H9 (cell line): ENCODE data around the gene MRPL18. TPM values are rescaled to one million over a fixed set of nuclear protein-coding genes. Genes with fewer than 3 reads are reported as not detected.
A peak's percentile ranks its signal among the peaks of the same experiment; 100 is the strongest.

ENCODE experiments used
- DNase-seq: peaks from one replicate; pipeline ENCODE4 v3.0.0-alpha.2; 2017
- H2AFZ ChIP-seq: one replicate; pipeline ENCODE4 v1.6.1; 2013; ENCODE audit warnings: mild to moderate bottlenecking, low read length, control low read depth, moderate library complexity
- H2AK5ac ChIP-seq: 2 replicates; pipeline ENCODE4 v1.6.1; 2013; ENCODE audit warnings: low read length, control low read depth, mixed read lengths; ENCODE audit not compliant: insufficient read length
- H2BK120ac ChIP-seq: one replicate; pipeline ENCODE4 v1.6.1; 2013; ENCODE audit warnings: low read depth, mild to moderate bottlenecking, low read length, control low read depth, inconsistent platforms; ENCODE audit not compliant: poor library complexity, severe bottlenecking
- H2BK12ac ChIP-seq: 2 replicates; pipeline ENCODE4 v1.6.1; 2013; ENCODE audit warnings: low read length, control low read depth, mixed read lengths, low read depth; ENCODE audit not compliant: insufficient read length
- H2BK15ac ChIP-seq: 2 replicates; pipeline ENCODE4 v1.6.1; 2013; ENCODE audit warnings: low read depth, low read length, control low read depth
- H2BK20ac ChIP-seq: one replicate; pipeline ENCODE4 v1.6.1; 2013; ENCODE audit warnings: low read depth, mild to moderate bottlenecking, low read length, control low read depth, inconsistent platforms; ENCODE audit not compliant: poor library complexity, severe bottlenecking
- H2BK5ac ChIP-seq: 2 replicates; pipeline ENCODE4 v1.6.1; 2013; ENCODE audit warnings: low read length, control low read depth, mixed read lengths; ENCODE audit not compliant: insufficient read length
- H3K14ac ChIP-seq: 2 replicates; pipeline ENCODE4 v1.6.1; 2013; ENCODE audit warnings: low read length, control low read depth; ENCODE audit not compliant: insufficient read depth
- H3K18ac ChIP-seq: 2 replicates; pipeline ENCODE4 v1.6.1; 2013; ENCODE audit warnings: low read depth, mild to moderate bottlenecking, mixed read lengths, low read length, control low read depth; ENCODE audit not compliant: insufficient read length
- H3K23ac ChIP-seq: 2 replicates; pipeline ENCODE4 v1.6.1; 2013; ENCODE audit warnings: low read length, control low read depth, mixed read lengths, low read depth; ENCODE audit not compliant: insufficient read length
- H3K23me2 ChIP-seq: 2 replicates; pipeline ENCODE4 v1.6.1; 2013; ENCODE audit warnings: low read depth, mild to moderate bottlenecking, mixed read lengths, low read length, control low read depth; ENCODE audit not compliant: insufficient read length, poor library complexity, severe bottlenecking
- H3K27ac ChIP-seq: 2 replicates; pipeline ENCODE4 v1.5.1; 2013; ENCODE audit warnings: low read length, control low read depth, mixed read lengths, low read depth; ENCODE audit not compliant: insufficient read length
- H3K27me3 ChIP-seq: 2 replicates; pipeline ENCODE4 v1.6.1; 2013; ENCODE audit warnings: low read length, control low read depth, inconsistent platforms; ENCODE audit not compliant: insufficient read depth
- H3K4ac ChIP-seq: 2 replicates; pipeline ENCODE4 v1.6.1; 2013; ENCODE audit warnings: low read depth, mild to moderate bottlenecking, control low read depth, inconsistent platforms, low read length, moderate library complexity
- H3K4me1 ChIP-seq: 2 replicates; pipeline ENCODE4 v1.6.1; 2013; ENCODE audit warnings: low read length, control low read depth, inconsistent platforms; ENCODE audit not compliant: insufficient read depth
- H3K4me2 ChIP-seq: 2 replicates; pipeline ENCODE4 v1.6.1; 2013; ENCODE audit warnings: low read length, control low read depth, mixed read lengths; ENCODE audit not compliant: insufficient read length, insufficient read depth
- H3K56ac ChIP-seq: 2 replicates; pipeline ENCODE4 v1.6.1; 2013; ENCODE audit warnings: low read depth, mild to moderate bottlenecking, mixed read lengths, low read length, control low read depth; ENCODE audit not compliant: insufficient read length
- H3K79me1 ChIP-seq: 2 replicates; pipeline ENCODE4 v1.6.1; 2013; ENCODE audit warnings: low read depth, mild to moderate bottlenecking, moderate library complexity, low read length, control low read depth, inconsistent platforms; ENCODE audit not compliant: insufficient read depth, poor library complexity, severe bottlenecking
- H3K79me2 ChIP-seq: 2 replicates; pipeline ENCODE4 v1.6.1; 2013; ENCODE audit warnings: low read length, control low read depth, inconsistent platforms; ENCODE audit not compliant: insufficient read depth
- H3K9ac ChIP-seq: 2 replicates; pipeline ENCODE4 v1.6.1; 2013; ENCODE audit warnings: low read length, control low read depth, mixed read lengths; ENCODE audit not compliant: insufficient read length; ENCODE audit errors: extremely low read depth
- H3K9me3 ChIP-seq: one replicate; pipeline ENCODE4 v1.6.1; 2013; ENCODE audit warnings: low read depth, low read length, inconsistent platforms; ENCODE audit not compliant: control insufficient read depth
- H3T11ph ChIP-seq: one replicate; pipeline ENCODE4 v1.6.1; 2013; ENCODE audit warnings: mild to moderate bottlenecking, low read length, control low read depth, inconsistent platforms
- H4K20me1 ChIP-seq: one replicate; pipeline ENCODE4 v1.6.1; 2013; ENCODE audit not compliant: control insufficient read depth, insufficient read length, insufficient read depth
- H4K5ac ChIP-seq: 2 replicates; pipeline ENCODE4 v1.6.1; 2013; ENCODE audit warnings: low read depth, mild to moderate bottlenecking, mixed read lengths, low read length, control low read depth; ENCODE audit not compliant: insufficient read length
- H4K8ac ChIP-seq: replicated peaks from 2 replicates; pipeline ENCODE4 v1.6.1; 2013; ENCODE audit warnings: low read length, control low read depth, mixed read lengths, low read depth; ENCODE audit not compliant: insufficient read length
- H4K91ac ChIP-seq: 2 replicates; pipeline ENCODE4 v1.6.1; 2013; ENCODE audit warnings: low read depth, mild to moderate bottlenecking, moderate library complexity, mixed read lengths, low read length, control low read depth; ENCODE audit not compliant: insufficient read length
- H3K27ac Mint-ChIP-seq, 3 experiments: 2 replicates in 2 of 3; 3 replicates in 1 of 3; pipeline ENCODE4 v1.8.0; 2020 to 2021; ENCODE audit warnings: mixed read lengths in 3 of 3, mild to moderate bottlenecking in 1 of 3, moderate library complexity in 1 of 3
- H3K27me3 Mint-ChIP-seq: 2 replicates; pipeline ENCODE4 v1.8.0; 2021; ENCODE audit warnings: low read depth, mild to moderate bottlenecking, moderate library complexity, mixed read lengths
- H3K36me3 Mint-ChIP-seq, 3 experiments: 2 replicates in 2 of 3; 3 replicates in 1 of 3; pipeline ENCODE4 v1.8.0; 2020 to 2021; ENCODE audit warnings: low read depth in 3 of 3, mixed read lengths in 3 of 3; ENCODE audit not compliant: insufficient read depth in 1 of 3
- H3K4me1 Mint-ChIP-seq, 2 experiments: 2 replicates each; pipeline ENCODE4 v1.8.0; 2020; ENCODE audit warnings: mixed read lengths in 2 of 2
- H3K4me3 Mint-ChIP-seq, 2 experiments: 2 replicates in 1 of 2; 3 replicates in 1 of 2; pipeline ENCODE4 v1.8.0; 2020 to 2021; ENCODE audit warnings: mild to moderate bottlenecking in 2 of 2, mixed read lengths in 2 of 2, moderate library complexity in 1 of 2
- H3K9me3 Mint-ChIP-seq, 2 experiments: 2 replicates in 1 of 2; 3 replicates in 1 of 2; pipeline ENCODE4 v1.8.0; 2020; ENCODE audit warnings: mild to moderate bottlenecking in 2 of 2, mixed read lengths in 2 of 2, moderate library complexity in 1 of 2
- WGBS: extraction: QIAGEN DNeasy Blood & Tissue Kit; methylation state at CpG from one replicate; pipeline ENCODE4 v1.1.7; 2013; ENCODE audit warnings: missing lambda C conversion rate, low lambda C conversion rate, mixed read lengths; ENCODE audit not compliant: insufficient read length; ENCODE audit errors: extremely low coverage; 5-methylcytosine and 5-hydroxymethylcytosine counted together
- total RNA-seq: library from RNA; stranded (reverse); gene quantifications from 2 replicates; pipeline ENCODE4 v1.2.1, GENCODE V29; 2021
- TF ChIP-seq, protein P1 (sequence below): fragments of 200-600 bp; sonication (generic); conservative IDR thresholded peaks from 3 replicates; pipeline ENCODE4 v1.8.0; 2021; ENCODE audit warnings: antibody characterized with exemption, mild to moderate bottlenecking

The MRPL18 gene
- total RNA-seq, 1 experiment from 2014 or later, result 88.8 TPM

DNA sequence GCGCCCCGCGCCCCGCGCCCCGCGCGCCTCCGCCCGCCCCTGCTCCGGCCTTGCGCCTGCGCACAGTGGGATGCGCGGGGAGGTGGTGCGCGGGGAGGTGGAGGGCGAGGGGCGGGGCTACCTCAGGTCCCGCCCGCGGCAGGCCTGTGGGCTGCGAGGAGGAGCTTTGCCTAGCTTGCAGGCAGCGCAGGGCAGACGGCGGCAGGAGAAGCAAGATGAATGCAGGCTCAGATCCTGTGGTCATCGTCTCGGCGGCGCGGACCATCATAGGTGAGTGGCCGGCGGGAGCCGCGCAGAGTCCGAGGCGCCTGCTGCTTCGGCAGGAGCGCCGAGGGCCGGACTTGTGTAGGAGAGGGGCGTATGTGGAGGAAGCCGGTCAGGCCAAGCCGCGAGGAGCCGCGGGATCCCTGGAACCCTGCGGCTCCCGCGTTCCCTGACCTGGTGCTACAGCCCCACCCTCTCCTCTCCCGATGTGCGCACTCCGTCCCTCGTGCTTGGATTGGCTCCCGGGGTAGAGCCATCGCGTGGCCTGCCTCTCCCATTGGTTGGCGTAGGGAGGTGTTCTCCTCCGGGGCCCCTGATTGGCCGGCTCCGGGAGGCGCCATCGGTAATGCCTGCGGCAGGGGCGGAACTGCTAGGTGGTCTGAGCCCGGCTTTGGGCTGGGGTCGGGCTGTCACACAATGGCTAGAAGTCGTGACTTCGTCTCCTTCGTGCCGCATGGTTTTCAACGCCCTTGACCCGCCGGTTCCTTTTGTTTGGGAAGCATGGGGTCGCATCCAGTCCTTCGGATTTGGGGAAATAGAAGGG, 28.2 kb upstream of the MRPL18 start, which contains the start of gene ACAT2:
Gene ACAT2, plus strand, starts transcription at position 173 of the 808 bp plus-strand sequence. Its CDS starts 43 bp downstream, at position 216.
- Histone ChIP-seq H3K9me3 (no peaks in the 10 kb centered on the region), H3T11ph (no peak within 1 kb of the TSS), H3K4me1 (peaks cover 2% of the 10 kb centered on the region; the same call in 1 of the 2 replicates), H3K23me2 (peaks cover 15% of the 10 kb centered on the region), H3K18ac (peak within 1 kb of the TSS; percentile 92), H2AFZ (no peak within 1 kb of the TSS), H3K27me3 (no peaks in the 10 kb centered on the region; the same call in 1 of the 2 replicates), H3K14ac (peak within 1 kb of the TSS; percentile 88), H2BK5ac (peak within 1 kb of the TSS; percentile 49), H3K79me1 (peaks cover 3% of the 10 kb centered on the region), H2BK15ac (no peak within 1 kb of the TSS), H2BK20ac (no peak within 1 kb of the TSS), H4K8ac (no peak within 1 kb of the TSS), H2BK120ac (no peak within 1 kb of the TSS), H4K91ac (no peak within 1 kb of the TSS), H3K4ac (no peak within 1 kb of the TSS), H4K5ac (no peak within 1 kb of the TSS), H3K9ac (peak within 1 kb of the TSS; percentile 83), H3K56ac (no peak within 1 kb of the TSS), H2BK12ac (no peak within 1 kb of the TSS), H3K4me2 (peak within 1 kb of the TSS; percentile 91), H3K79me2 (peaks cover 3% of the 10 kb centered on the region; the same call in 1 of the 2 replicates), H3K27ac (peak within 1 kb of the TSS; percentile 67), H2AK5ac (no peak within 1 kb of the TSS), H3K23ac (no peak within 1 kb of the TSS), H4K20me1 (peaks cover 2% of the 10 kb centered on the region)
- DNase-seq, result peak; percentile 98
- H3K9me3 Mint-ChIP-seq, result no peaks in the 10 kb centered on the region; a peak in 1 of 5 replicates
- no peaks in the 10 kb centered on the region for H3K27me3 Mint-ChIP-seq
- no CpG with 5 or more reads among the region's 76 CpGs for WGBS
- peaks cover 32 to 33% of the 10 kb centered on the region in 2 experiments for H3K4me1 Mint-ChIP-seq
- TF ChIP-seq, protein P1, sequence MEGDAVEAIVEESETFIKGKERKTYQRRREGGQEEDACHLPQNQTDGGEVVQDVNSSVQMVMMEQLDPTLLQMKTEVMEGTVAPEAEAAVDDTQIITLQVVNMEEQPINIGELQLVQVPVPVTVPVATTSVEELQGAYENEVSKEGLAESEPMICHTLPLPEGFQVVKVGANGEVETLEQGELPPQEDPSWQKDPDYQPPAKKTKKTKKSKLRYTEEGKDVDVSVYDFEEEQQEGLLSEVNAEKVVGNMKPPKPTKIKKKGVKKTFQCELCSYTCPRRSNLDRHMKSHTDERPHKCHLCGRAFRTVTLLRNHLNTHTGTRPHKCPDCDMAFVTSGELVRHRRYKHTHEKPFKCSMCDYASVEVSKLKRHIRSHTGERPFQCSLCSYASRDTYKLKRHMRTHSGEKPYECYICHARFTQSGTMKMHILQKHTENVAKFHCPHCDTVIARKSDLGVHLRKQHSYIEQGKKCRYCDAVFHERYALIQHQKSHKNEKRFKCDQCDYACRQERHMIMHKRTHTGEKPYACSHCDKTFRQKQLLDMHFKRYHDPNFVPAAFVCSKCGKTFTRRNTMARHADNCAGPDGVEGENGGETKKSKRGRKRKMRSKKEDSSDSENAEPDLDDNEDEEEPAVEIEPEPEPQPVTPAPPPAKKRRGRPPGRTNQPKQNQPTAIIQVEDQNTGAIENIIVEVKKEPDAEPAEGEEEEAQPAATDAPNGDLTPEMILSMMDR, result no peak
- peak within 1 kb of the TSS; percentile 85 to 93 for H3K4me3 Mint-ChIP-seq
- peak within 1 kb of the TSS; percentile 97 to 99 (median 98) for H3K27ac Mint-ChIP-seq
- H3K36me3 Mint-ChIP-seq, result peaks cover 43 to 61% (median 53%) of the 10 kb centered on the region in 3 experiments
